Measurements from ENCODE around the gene STK25.

The STK25 gene

DNA sequence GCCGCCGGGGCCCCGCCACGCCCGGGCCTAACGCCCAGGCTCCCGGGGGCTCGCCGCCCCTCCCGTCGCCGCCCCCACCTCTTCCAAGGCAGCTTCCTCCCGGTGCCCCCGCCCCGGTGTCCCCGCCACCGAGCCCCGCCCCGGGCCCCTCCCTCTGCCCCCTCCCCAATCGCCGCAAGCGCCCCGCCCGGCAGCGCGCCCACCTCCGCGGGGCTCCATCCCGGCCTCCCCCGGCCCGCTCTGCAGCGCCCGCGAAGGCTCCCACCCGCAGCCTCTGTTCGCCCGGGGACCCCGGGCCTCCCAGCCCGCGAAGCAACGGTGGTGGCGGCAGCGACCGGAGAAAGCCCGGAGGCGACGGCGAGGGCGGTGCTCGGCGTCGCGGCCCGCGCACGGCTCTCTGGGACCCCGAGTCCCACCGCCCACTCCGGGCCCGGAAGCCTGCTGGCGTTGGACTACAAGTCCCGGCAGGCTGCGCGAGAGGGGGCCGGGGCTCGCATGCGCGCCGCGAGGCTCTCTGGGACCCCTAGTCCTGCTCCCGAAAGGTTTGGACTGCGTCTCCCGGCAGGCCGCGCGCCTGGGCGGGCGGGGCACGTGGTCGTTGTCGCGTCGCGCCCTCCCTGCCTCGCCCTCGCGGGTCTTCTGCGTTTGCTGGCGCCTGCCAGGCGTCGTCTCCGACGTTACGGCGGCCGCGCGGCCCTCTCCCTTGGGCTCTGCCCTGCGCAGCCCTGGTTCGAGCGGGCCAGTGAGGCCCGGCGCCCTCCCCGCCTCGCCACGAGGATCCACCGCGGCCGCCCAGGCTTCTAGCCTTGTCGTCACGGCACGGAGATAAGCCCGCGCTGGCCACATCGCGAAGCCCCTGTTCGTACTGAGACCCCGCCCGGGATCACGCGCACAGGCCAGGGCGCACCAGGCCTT lies at the start of gene STK25:
Gene STK25, minus strand, starts transcription at position 345 of the 915 bp plus-strand sequence. CDS start 549 bp downstream, outside the sequence.
- no peaks in the 10 kb centered on the region for H3K9me3 ChIP-seq (ENCODE audit: insufficient read depth, low read length)
- H2AFZ ChIP-seq (ENCODE audit: low read depth, low read length) = peak within 1 kb of the TSS; percentile 85
- H3K4me1 ChIP-seq (ENCODE audit: low read length) = peaks cover 21% of the 10 kb centered on the region
- TF ChIP-seq EZH2phosphoT487 (IDR thresholded peaks at IDR 0.05; ENCODE audit: low read depth) = no peak
- no peak for TF ChIP-seq CTCF (IDR thresholded peaks at IDR 0.05; ENCODE audit: low read depth, low read length)
- H4K20me1 ChIP-seq (ENCODE audit: insufficient read depth, low read length) = no peaks in the 10 kb centered on the region
- H3K36me3 ChIP-seq (replicated peaks; ENCODE audit: low read depth, low read length) = no peaks in the 10 kb centered on the region
- peak within 1 kb of the TSS; percentile 72 for H3K4me2 ChIP-seq (ENCODE audit: low read length)
- H3K4me3 ChIP-seq (ENCODE audit: low read length) = peak within 1 kb of the TSS; percentile 96
- H3K27ac ChIP-seq (ENCODE audit: low read length) = peak within 1 kb of the TSS; percentile 30; the same call in 1 of the 2 replicates
- no peaks in the 10 kb centered on the region for H3K27me3 ChIP-seq (ENCODE audit: low read depth, low read length)
- H3K79me2 ChIP-seq (ENCODE audit: low read length) = peaks cover 22% of the 10 kb centered on the region
- peak within 1 kb of the TSS; percentile 67 for H3K9ac ChIP-seq (ENCODE audit: low read length)

GRCh38 chr2:241556746-241557145 lies 48.4 kb upstream of the STK25 start:
- H3K4me3 ChIP-seq (ENCODE audit: low read length) = no peak overlapping the region
- no peaks in the 10 kb centered on the region for H3K27me3 ChIP-seq (ENCODE audit: low read depth, low read length)
- no peaks in the 10 kb centered on the region for H3K4me1 ChIP-seq (ENCODE audit: low read length)
- H2AFZ ChIP-seq (ENCODE audit: low read depth, low read length) = no peak overlapping the region
- H3K4me2 ChIP-seq (ENCODE audit: low read length) = no peak overlapping the region
- no peak overlapping the region for H3K9ac ChIP-seq (ENCODE audit: low read length)
- TF ChIP-seq EZH2phosphoT487 (IDR thresholded peaks at IDR 0.05; ENCODE audit: low read depth) = no peak
- TF ChIP-seq CTCF (IDR thresholded peaks at IDR 0.05; ENCODE audit: low read depth, low read length) = no peak
- H3K36me3 ChIP-seq (replicated peaks; ENCODE audit: low read depth, low read length) = no peaks in the 10 kb centered on the region
- H3K27ac ChIP-seq (ENCODE audit: low read length) = no peak overlapping the region
- no peaks in the 10 kb centered on the region for H4K20me1 ChIP-seq (ENCODE audit: insufficient read depth, low read length)
- H3K79me2 ChIP-seq (ENCODE audit: low read length) = no peaks in the 10 kb centered on the region
- no peaks in the 10 kb centered on the region for H3K9me3 ChIP-seq (ENCODE audit: insufficient read depth, low read length)

DNA sequence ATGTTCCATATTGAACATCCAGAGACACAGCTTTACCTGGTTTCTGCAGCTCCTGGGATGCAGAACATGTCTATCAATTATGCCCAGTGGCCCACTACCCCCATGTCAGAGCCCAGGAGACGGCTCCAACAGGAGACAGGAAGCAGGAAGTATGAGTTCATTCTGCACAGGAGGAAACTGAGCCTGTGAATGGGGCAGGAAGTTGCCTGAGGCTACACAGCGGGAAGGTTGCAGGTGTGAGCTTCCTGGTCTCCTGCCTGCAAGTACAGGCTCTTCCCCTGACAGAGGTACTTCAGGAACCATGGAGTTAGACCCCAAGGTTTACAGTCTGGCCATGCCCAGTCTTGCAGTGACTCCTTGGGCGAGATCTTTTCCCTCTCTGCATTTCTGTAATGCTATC lies 47.3 kb upstream of the STK25 start:
- Histone ChIP-seq H3K4me2 (ENCODE audit: low read length) (peak overlapping the region; percentile 12; the same call in 1 of the 2 replicates), H3K9me3 (ENCODE audit: insufficient read depth, low read length) (no peaks in the 10 kb centered on the region), H3K36me3 (replicated peaks; ENCODE audit: low read depth, low read length) (no peaks in the 10 kb centered on the region), H3K27me3 (ENCODE audit: low read depth, low read length) (no peaks in the 10 kb centered on the region), H3K9ac (ENCODE audit: low read length) (no peak overlapping the region), H3K4me1 (ENCODE audit: low read length) (no peaks in the 10 kb centered on the region), H3K79me2 (ENCODE audit: low read length) (no peaks in the 10 kb centered on the region), H3K4me3 (ENCODE audit: low read length) (no peak overlapping the region), H4K20me1 (ENCODE audit: insufficient read depth, low read length) (no peaks in the 10 kb centered on the region), H2AFZ (ENCODE audit: low read depth, low read length) (no peak overlapping the region; the same call in 1 of the 2 replicates), H3K27ac (ENCODE audit: low read length) (no peak overlapping the region)
- no peak for TF ChIP-seq CTCF (IDR thresholded peaks at IDR 0.05; ENCODE audit: low read depth, low read length)
- TF ChIP-seq EZH2phosphoT487 (IDR thresholded peaks at IDR 0.05; ENCODE audit: low read depth) = no peak

DNA sequence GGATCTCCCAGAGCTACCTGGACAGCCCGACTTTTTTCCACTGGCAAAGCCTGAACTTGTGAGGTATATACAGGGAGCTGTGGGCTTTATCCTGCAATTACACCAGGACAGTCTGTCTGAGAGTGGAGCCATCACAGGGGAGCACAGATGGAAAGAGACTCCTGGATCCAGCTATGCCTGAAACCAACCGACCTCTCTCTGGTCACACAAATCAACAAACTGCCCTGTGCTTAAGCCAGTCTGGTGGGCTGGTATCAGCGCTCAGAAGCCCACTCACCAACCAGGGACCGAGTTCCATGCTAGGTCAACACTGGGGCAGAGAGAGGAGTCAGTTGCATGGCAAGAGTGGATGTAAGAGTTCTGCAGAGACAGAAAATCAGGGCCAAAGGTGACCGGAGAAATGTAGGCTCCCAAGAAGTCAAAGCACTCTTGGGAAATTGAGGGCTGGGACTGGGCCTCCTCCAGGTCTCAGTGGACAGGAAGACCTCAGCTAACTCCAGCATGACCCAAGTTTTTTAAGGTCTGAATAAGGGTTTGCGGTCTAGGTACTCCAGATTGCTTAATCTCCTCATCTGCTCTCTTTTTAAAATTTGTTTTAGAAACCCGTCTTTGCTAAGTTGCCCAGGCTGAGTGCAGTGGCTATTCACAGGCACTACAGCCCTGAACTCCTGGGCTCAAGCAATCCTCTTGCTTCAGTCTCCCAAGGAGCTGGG lies 46.4 kb upstream of the STK25 start:
- Histone ChIP-seq H3K9ac (ENCODE audit: low read length) (no peak overlapping the region), H3K27me3 (ENCODE audit: low read depth, low read length) (no peaks in the 10 kb centered on the region), H3K27ac (ENCODE audit: low read length) (no peak overlapping the region), H3K9me3 (ENCODE audit: insufficient read depth, low read length) (no peaks in the 10 kb centered on the region), H3K4me2 (ENCODE audit: low read length) (no peak overlapping the region), H3K4me3 (ENCODE audit: low read length) (no peak overlapping the region), H3K4me1 (ENCODE audit: low read length) (no peaks in the 10 kb centered on the region), H3K79me2 (ENCODE audit: low read length) (no peaks in the 10 kb centered on the region), H3K36me3 (replicated peaks; ENCODE audit: low read depth, low read length) (no peaks in the 10 kb centered on the region), H4K20me1 (ENCODE audit: insufficient read depth, low read length) (no peaks in the 10 kb centered on the region), H2AFZ (ENCODE audit: low read depth, low read length) (no peak overlapping the region)
- TF ChIP-seq EZH2phosphoT487 (IDR thresholded peaks at IDR 0.05; ENCODE audit: low read depth) (no peak), CTCF (IDR thresholded peaks at IDR 0.05; ENCODE audit: low read depth, low read length) (no peak)
